SK-N-MC (cell line): ENCODE results near the gene SV2C.

Experiments used
- EZH2 ChIP-seq: fragments of 200-600 bp; sonication (generic); IDR thresholded peaks from one replicate; pipeline ENCODE4 v1.6.1; 2017; ENCODE audit warnings: antibody characterized with exemption
- POLR2AphosphoS5 ChIP-seq: IDR thresholded peaks from 2 replicates; pipeline ENCODE4 v1.6.1; 2012; ENCODE audit warnings: mild to moderate bottlenecking, low read depth, low read length, borderline replicate concordance

- TF ChIP-seq EZH2 (no peak), POLR2AphosphoS5 (no peak)
Measured at GRCh38 chr5:76252437-76252836, 169.3 kb downstream of the SV2C start.
